ENCODE results near the gene RAET1G. TPM values are rescaled to one million over a fixed set of nuclear protein-coding genes. Genes with fewer than 3 reads are reported as not detected.

The RAET1G gene
- total and polyA plus RNA-seq, 9 of the 15 experiments (the other 6 are each of a cell fraction or from before 2014, with no cell fraction given), result 0.11 TPM; not detected in 8

GRCh38 chr6:149867876-149868640 lies 54.9 kb downstream of the RAET1G start (continued):
- TF ChIP-seq CREB1 (IDR thresholded peaks at IDR 0.05) (no peak), CREB1 (CRISPR knock-in tag; IDR thresholded peaks at IDR 0.05) (peak; percentile 46; the same call in 1 of the 2 replicates), RCOR1 (IDR thresholded peaks at IDR 0.05; ENCODE audit: borderline replicate concordance in 1 of 2, low read depth in 2 of 2, low read length in 2 of 2) (0 out of 4 replicates have a peak, but pooled peaks of 1 of the 2 experiments have one; percentile 43), ZNF639 (CRISPR knock-in tag; conservative IDR thresholded peaks at IDR 0.05 in 1 of 2, IDR thresholded peaks at IDR 0.05 in 1 of 2) (no peak), GABPB2 (CRISPR knock-in tag; conservative IDR thresholded peaks at IDR 0.05) (no peak), NCOR1 (IDR thresholded peaks at IDR 0.05) (peak; percentile 25; the same call in 1 of the 2 replicates), HDAC8 (tag; IDR thresholded peaks at IDR 0.05) (no peak), DIDO1 (tag; IDR thresholded peaks at IDR 0.05; ENCODE audit: low read depth) (no peak), TFAP4 (CRISPR knock-in tag; IDR thresholded peaks at IDR 0.05; ENCODE audit: borderline replicate concordance) (peak; percentile 32), CHAMP1 (IDR thresholded peaks at IDR 0.05) (0 out of 2 replicates have a peak, but pooled peaks have one; percentile 49), RBBP5 (IDR thresholded peaks at IDR 0.05; ENCODE audit: borderline replicate concordance, insufficient read depth, low read length, poor library complexity, severe bottlenecking) (no peak), JUNB (CRISPR knock-in tag; conservative IDR thresholded peaks at IDR 0.05) (no peak), TAF9B (IDR thresholded peaks at IDR 0.05; ENCODE audit: partially characterized antibody) (peak; percentile 34), SOX6 (IDR thresholded peaks at IDR 0.05) (peak; percentile 44), DPF2 (IDR thresholded peaks at IDR 0.05) (peak; percentile 83), FOSL1 (tag; conservative IDR thresholded peaks at IDR 0.05) (peak; percentile 22; the same call in 1 of the 2 replicates), MAFG (tag; conservative IDR thresholded peaks at IDR 0.05) (peak; percentile 100), JUND (IDR thresholded peaks at IDR 0.05; ENCODE audit: borderline replicate concordance, low read depth, low read length) (peak; percentile 37; the same call in 1 of the 2 replicates), JUND (tag; IDR thresholded peaks at IDR 0.05; ENCODE audit: borderline replicate concordance, low read depth, low read length) (peak; percentile 65; the same call in 1 of the 3 replicates), GTF2B (IDR thresholded peaks at IDR 0.05; ENCODE audit: extremely low read depth, insufficient read length) (no peak)
